ENCODE data around the gene HDLBP.

The HDLBP gene

GRCh38 chr2:241258505-241259280, 56.8 kb downstream of the HDLBP start:
- no peak for TF ChIP-seq SIN3A (IDR thresholded peaks at IDR 0.05; ENCODE audit: borderline replicate concordance, insufficient read depth, low read length)
- no peak for TF ChIP-seq REST (IDR thresholded peaks at IDR 0.05; ENCODE audit: insufficient read depth in 1 of 2, low read depth in 2 of 2, low read length in 2 of 2)
- TF ChIP-seq TAF1 (IDR thresholded peaks at IDR 0.05; ENCODE audit: borderline replicate concordance, insufficient read depth, low read length), result no peak
- TF ChIP-seq POLR2AphosphoS5 (IDR thresholded peaks at IDR 0.05; ENCODE audit: low read depth, low read length), result no peak
- no peak for TF ChIP-seq FOXP2 (optimal IDR thresholded peaks at IDR 0.05; ENCODE audit: borderline replicate concordance, extremely low read depth, extremely low read length, insufficient read depth)

GRCh38 chr2:241257419-241258032, 57.9 kb downstream of the HDLBP start:
- no peak for TF ChIP-seq FOXP2 (optimal IDR thresholded peaks at IDR 0.05; ENCODE audit: borderline replicate concordance, extremely low read depth, extremely low read length, insufficient read depth)
- TF ChIP-seq REST (IDR thresholded peaks at IDR 0.05; ENCODE audit: insufficient read depth in 1 of 2, low read depth in 2 of 2, low read length in 2 of 2), result no peak
- TF ChIP-seq POLR2AphosphoS5 (IDR thresholded peaks at IDR 0.05; ENCODE audit: low read depth, low read length), result no peak
- no peak for TF ChIP-seq SIN3A (IDR thresholded peaks at IDR 0.05; ENCODE audit: borderline replicate concordance, insufficient read depth, low read length)
- TF ChIP-seq TAF1 (IDR thresholded peaks at IDR 0.05; ENCODE audit: borderline replicate concordance, insufficient read depth, low read length), result no peak

- TF ChIP-seq SIN3A (IDR thresholded peaks at IDR 0.05; ENCODE audit: borderline replicate concordance, insufficient read depth, low read length) (no peak), FOXP2 (optimal IDR thresholded peaks at IDR 0.05; ENCODE audit: borderline replicate concordance, extremely low read depth, extremely low read length, insufficient read depth) (no peak), REST (IDR thresholded peaks at IDR 0.05; ENCODE audit: insufficient read depth in 1 of 2, low read depth in 2 of 2, low read length in 2 of 2) (no peak), POLR2AphosphoS5 (IDR thresholded peaks at IDR 0.05; ENCODE audit: low read depth, low read length) (no peak), TAF1 (IDR thresholded peaks at IDR 0.05; ENCODE audit: borderline replicate concordance, insufficient read depth, low read length) (no peak)
These were observed 59.3 kb downstream of the HDLBP start for GRCh38 chr2:241256168-241256545.

- TF ChIP-seq POLR2AphosphoS5 (IDR thresholded peaks at IDR 0.05; ENCODE audit: low read depth, low read length) (no peak), SIN3A (IDR thresholded peaks at IDR 0.05; ENCODE audit: borderline replicate concordance, insufficient read depth, low read length) (no peak), FOXP2 (optimal IDR thresholded peaks at IDR 0.05; ENCODE audit: borderline replicate concordance, extremely low read depth, extremely low read length, insufficient read depth) (no peak), TAF1 (IDR thresholded peaks at IDR 0.05; ENCODE audit: borderline replicate concordance, insufficient read depth, low read length) (no peak), REST (IDR thresholded peaks at IDR 0.05; ENCODE audit: insufficient read depth in 1 of 2, low read depth in 2 of 2, low read length in 2 of 2) (no peak)
These were observed 59.8 kb downstream of the HDLBP start for GRCh38 chr2:241255542-241256167.

All from PFSK-1 (cell line).